ENCODE results near the gene SP1.
A peak's percentile ranks its signal among the peaks of the same experiment; 100 is the strongest.
"Not testable (repeated sequence)": the region's sequence is repeated elsewhere in the genome, so short reads cannot be mapped to it uniquely, and the experiment has no call there.

SP1 gene

GRCh38 chr12:53361638-53362037 lies 18.3 kb upstream of the SP1 start:
- not testable (repeated sequence) for DNase-seq (ENCODE audit: low spot score)

DNA sequence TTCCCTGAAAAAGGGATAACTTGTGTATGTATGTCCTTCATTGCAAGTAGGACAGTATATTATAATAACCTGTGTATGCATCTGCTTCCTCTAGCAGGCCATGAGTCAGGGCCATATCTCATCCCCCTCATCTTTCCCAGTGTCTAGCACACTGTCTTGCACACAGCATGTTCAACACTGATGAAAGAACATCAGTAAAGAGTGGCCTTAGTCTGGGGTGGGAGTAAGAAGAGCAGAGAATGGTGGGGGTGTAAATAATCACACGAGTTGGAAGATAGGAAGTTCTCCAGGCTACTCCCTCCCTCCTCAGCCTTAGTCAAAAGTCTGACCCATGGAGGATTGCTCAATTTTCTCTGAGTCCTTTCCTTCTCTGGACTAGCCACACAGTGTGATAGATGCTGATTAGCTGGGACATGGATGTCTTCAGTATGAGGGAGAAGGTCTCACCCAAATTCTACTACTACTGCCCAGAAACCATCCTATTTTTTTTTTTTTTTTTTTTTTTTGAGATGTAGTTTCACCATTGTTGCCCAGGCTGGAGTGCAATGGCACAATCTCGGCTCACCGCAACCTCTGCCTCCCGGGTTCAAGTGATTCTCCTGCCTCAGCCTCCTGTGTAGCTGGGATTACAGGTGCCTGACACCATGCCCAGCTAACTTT lies 14.6 kb upstream of the SP1 start:
- DNase-seq (ENCODE audit: low spot score): no peak

GRCh38 chr12:53373554-53374133 lies 6.3 kb upstream of the SP1 start:
- not testable (repeated sequence) for DNase-seq (ENCODE audit: low spot score)

GRCh38 chr12:53374277-53374676 lies 5.7 kb upstream of the SP1 start:
- DNase-seq (ENCODE audit: low spot score): not testable (repeated sequence)

DNA sequence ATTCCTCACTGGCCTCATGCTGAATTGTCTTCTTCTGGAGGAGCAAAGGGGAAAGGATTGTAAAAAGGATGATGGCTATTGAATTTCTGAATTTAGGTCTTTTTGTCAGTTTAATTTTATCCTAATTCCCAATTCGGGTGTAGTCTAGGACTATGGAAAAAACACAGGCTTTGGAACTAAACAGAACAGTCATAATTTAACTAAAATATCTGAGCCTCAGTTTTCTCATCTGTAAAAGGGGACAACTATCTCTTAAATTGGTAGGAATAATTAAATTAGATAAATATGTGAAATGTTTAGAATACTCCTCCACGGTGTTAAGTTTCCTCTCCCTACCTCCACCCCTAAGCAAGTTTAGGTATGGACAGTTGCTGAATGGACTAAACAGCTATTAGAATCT lies 3.2 kb upstream of the SP1 start:
- DNase-seq (ENCODE audit: low spot score): no peak

DNA sequence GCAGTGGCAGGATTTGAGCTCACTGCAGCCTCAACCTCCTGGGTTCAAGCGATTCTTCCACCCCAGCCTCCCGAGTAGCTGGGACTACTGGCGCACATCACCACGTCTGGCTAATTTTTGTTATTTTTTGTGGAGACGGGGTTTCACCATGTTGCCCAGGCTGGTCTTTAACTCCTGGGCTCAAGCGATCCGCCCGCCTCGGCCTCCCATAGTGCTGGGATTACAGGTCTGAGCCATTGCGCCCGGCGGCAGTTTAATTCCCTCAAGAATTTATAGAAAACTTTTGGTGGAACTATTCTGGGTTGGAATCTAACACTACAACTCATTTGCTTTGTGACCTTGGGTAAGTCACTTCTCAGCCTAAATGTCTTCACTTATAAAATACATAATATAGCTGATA lies 1.8 kb upstream of the SP1 start:
- DNase-seq (ENCODE audit: low spot score): no peak

- DNase-seq (ENCODE audit: low spot score): no peak
These were observed 1.1 kb upstream of the SP1 start for GRCh38 chr12:53378724-53379388.

- DNase-seq (ENCODE audit: low spot score): peak; percentile 100
These were observed 430 bp upstream of the SP1 start for GRCh38 chr12:53379389-53380103.

DNA sequence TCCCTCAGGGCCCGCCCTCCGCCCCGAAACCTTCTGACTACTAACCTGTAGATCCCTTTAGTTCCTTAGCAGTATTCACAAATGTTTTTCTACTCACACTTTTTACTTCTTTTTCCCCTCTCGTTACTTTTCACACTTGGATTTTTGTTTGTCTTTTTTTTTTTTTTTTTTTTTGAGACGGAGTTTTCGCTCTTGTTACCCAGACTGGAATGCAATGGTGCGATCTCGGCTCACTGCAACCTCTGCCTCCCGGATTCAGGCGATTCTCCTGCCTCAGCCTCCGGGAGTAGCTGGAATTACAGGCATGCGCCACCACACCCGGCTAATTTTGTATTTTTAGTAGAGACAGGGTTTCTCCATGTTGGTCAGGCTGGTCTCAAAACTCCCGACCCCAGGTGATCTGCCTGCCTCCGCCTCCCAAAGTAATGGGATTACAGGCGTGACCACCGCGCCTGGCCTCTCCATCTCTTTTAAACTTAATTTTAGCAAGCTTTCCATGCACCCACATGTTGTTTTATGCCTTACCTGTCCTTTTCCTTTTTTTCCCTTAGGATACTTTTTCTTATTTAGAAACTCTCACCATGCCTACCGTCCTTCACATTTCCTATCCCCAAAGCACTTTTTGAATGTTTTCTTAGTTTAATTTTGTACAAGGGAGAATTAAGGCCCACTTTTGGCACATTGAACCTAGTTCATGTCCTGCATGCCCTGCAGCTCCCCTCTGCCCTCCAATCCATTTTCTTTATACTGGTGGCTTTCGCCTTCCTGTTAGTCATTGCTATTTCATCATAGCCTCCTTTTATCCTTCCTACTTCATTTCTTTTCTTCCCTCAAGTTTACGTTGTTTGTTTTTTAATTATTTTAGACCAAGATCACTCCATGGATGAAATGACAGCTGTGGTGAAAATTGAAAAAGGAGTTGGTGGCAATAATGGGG lies 1.1 kb downstream of the SP1 start:
- no peak for DNase-seq (ENCODE audit: low spot score)

GRCh38 chr12:53381731-53382630 lies 2.0 kb downstream of the SP1 start:
- peak; percentile 72 for DNase-seq (ENCODE audit: low spot score)

DNA sequence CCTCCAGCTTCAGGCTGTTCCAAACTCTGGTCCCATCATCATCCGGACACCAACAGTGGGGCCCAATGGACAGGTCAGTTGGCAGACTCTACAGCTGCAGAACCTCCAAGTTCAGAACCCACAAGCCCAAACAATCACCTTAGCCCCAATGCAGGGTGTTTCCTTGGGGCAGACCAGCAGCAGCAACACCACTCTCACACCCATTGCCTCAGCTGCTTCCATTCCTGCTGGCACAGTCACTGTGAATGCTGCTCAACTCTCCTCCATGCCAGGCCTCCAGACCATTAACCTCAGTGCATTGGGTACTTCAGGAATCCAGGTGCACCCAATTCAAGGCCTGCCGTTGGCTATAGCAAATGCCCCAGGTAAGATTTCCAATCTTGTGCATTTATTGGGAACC lies 3.3 kb downstream of the SP1 start:
- no peak for DNase-seq (ENCODE audit: low spot score)

GRCh38 chr12:53386381-53386780 lies 6.4 kb downstream of the SP1 start:
- not testable (repeated sequence) for DNase-seq (ENCODE audit: low spot score)

GRCh38 chr12:53388932-53389331 lies 9.0 kb downstream of the SP1 start:
- DNase-seq (ENCODE audit: low spot score): no peak

DNA sequence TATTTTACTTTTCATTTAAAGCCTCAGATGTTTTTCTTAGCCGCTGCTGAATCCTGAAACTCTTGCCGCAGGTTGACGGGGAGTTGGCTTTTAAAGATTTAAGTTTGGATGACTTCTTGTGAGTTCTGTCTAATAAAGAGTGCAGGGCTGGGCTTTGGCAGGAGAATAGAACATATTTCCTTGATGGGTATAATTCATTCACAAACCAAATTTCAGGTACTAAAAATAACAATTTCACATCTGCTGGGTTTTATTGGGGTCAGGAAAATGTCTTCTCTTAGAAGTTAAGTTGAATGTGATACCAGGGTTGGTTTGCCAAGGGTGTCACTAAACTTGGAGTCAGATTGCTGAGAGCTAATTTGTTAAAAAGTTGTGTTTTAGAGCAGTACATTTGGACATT lies 9.7 kb downstream of the SP1 start:
- DNase-seq (ENCODE audit: low spot score): no peak

DNA sequence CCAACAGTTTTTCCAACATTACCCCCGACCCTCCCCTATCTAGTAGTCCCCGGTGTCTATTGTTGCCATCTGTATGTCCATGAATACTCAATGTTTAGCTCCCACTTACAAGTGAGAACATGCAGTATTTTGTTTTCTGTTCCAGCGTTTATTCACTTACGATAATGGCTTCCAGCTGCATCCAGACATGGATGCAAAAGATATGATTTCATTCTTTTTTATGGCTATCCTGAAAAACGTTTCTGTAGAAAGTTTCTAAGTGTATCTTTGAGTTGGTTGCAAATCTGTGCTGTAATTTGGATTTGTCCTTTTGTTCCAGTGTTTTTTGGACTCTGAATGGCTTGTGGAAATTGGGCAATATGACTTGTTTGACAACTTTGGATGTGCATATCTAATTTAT lies 11.7 kb downstream of the SP1 start:
- no peak for DNase-seq (ENCODE audit: low spot score)

GRCh38 chr12:53399896-53400295 lies 19.9 kb downstream of the SP1 start:
- no peak for DNase-seq (ENCODE audit: low spot score)

DNA sequence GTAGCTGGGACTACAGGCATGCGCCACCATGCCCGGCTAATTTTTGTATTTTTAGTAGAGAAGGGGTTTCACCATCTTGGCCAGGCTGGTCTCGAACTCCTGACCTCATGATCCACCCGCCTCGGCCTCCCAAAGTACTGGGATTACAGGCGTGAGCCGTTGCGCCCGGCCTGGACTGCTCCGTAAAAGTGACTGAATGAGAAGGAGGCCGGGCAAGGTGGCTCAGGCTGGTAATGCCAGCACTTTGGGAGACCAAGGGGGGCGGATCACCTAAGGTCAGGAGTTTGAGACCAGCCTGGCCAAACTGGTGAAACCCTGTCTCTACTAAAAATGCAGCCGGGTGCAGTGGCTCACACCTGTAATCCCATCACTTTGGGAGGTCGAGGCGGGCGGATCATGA lies 22.4 kb downstream of the SP1 start:
- not testable (repeated sequence) for DNase-seq (ENCODE audit: low spot score)

- DNase-seq (ENCODE audit: low spot score): no peak
These were observed 22.9 kb downstream of the SP1 start for GRCh38 chr12:53402871-53403270.

DNA sequence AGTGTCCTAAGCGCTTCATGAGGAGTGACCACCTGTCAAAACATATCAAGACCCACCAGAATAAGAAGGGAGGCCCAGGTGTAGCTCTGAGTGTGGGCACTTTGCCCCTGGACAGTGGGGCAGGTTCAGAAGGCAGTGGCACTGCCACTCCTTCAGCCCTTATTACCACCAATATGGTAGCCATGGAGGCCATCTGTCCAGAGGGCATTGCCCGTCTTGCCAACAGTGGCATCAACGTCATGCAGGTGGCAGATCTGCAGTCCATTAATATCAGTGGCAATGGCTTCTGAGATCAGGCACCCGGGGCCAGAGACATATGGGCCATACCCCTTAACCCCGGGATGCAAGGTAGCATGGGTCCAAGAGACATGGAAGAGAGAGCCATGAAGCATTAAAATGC lies 31.0 kb downstream of the SP1 start:
- DNase-seq (ENCODE audit: low spot score): no peak

- no peak for DNase-seq (ENCODE audit: low spot score)
These were observed 33.7 kb downstream of the SP1 start for GRCh38 chr12:53413485-53414204.

Measured in hematopoietic multipotent progenitor cell treated with erythropoietin and hydrocortisone succinate and interleukin-3 and kit ligand, for 15 days (in vitro differentiated cells).